K562 (cell line): ENCODE measurements around the gene SFPQ. TPM values are rescaled to one million over a fixed set of nuclear protein-coding genes. Genes with fewer than 3 reads are reported as not detected.

Source experiments
- ATAC-seq: fragments of 200-7000 bp; cut with Tn5 transposase; 3 replicates; pipeline ENCODE4 v1.9.1; 2020; ENCODE audit warnings: moderate library complexity
- BruUV-seq: library from RNA; stranded (reverse); fragments of 400-500 nt; replicated peaks from 2 replicates; lab custom pipeline; 2021; lab: Mats Ljungman, UMichigan
- CTCF ChIA-PET: fragments of 300-600 bp; formaldehyde crosslinking; extraction: SDS; loops from one replicate; lab custom pipeline; 2021; ENCODE audit warnings: low intra/inter-chr PET ratio; lab: Yijun Ruan, JAX
- POLR2A ChIA-PET: fragments of 300-600, 350-650 bp; sonication (Branson Sonifier 250); formaldehyde crosslinking; extraction: SDS; loops from one replicate; lab custom pipeline; 2021; ENCODE audit warnings: antibody characterized with exemption, inconsistent platforms; lab: Yijun Ruan, JAX
- DNase-seq, 4 experiments: peaks; one replicate each; pipeline versions ENCODE4 v3.0.0 to v3.0.0-alpha.2; 2011 to 2018; ENCODE audit warnings: low spot score in 3 of 4, mixed read lengths in 3 of 4; ENCODE audit errors: extremely low read depth in 1 of 4
- FAIRE-seq: peaks from 2 replicates; lab custom pipeline; 2011; peaks lifted over from hg19 to GRCh38; lab: Jason Lieb, UNC
- H2AFZ ChIP-seq: 2 replicates; pipeline ENCODE4 v1.6.0; 2011; ENCODE audit warnings: low read depth, low read length, control low read depth, inconsistent platforms
- H3K27ac ChIP-seq: fragments of 200-600 bp; 3 replicates; pipeline ENCODE4 v1.8.0; 2011; ENCODE audit warnings: low read depth, mild to moderate bottlenecking, control low read depth, inconsistent platforms, low read length, moderate library complexity, mixed read lengths; ENCODE audit errors: extremely low read depth
- H3K27me3 ChIP-seq, 2 experiments: fragments of 300-600 bp in 1 of 2; 2 replicates in 1 of 2; 3 replicates in 1 of 2; pipeline versions ENCODE4 v1.6.0 to v1.8.0; 2011; ENCODE audit warnings: inconsistent platforms in 2 of 2, low read length in 2 of 2, mild to moderate bottlenecking in 1 of 2, mixed read lengths in 1 of 2, moderate library complexity in 1 of 2; ENCODE audit not compliant: control insufficient read depth in 2 of 2, insufficient read depth in 2 of 2
- H3K36me3 ChIP-seq: fragments of 300-600 bp; 3 replicates; pipeline ENCODE4 v1.8.0; 2011; ENCODE audit warnings: mild to moderate bottlenecking, low read length, inconsistent platforms; ENCODE audit not compliant: control insufficient read depth, insufficient read depth
- H3K4me1 ChIP-seq, 2 experiments: fragments of 200-600 bp in 1 of 2; replicated peaks in 1 of 2; 2 replicates in 1 of 2; 3 replicates in 1 of 2; pipeline versions ENCODE4 v1.5.1 to v1.8.0; 2011; ENCODE audit warnings: inconsistent platforms in 2 of 2, low read length in 2 of 2, mild to moderate bottlenecking in 1 of 2, mixed read lengths in 1 of 2, moderate library complexity in 1 of 2; ENCODE audit not compliant: control insufficient read depth in 2 of 2, insufficient read depth in 2 of 2
- H3K4me2 ChIP-seq: 2 replicates; pipeline ENCODE4 v1.6.1; 2011; ENCODE audit warnings: low read length, control low read depth, inconsistent platforms, mixed read lengths; ENCODE audit not compliant: insufficient read depth
- H3K4me3 ChIP-seq: fragments of 200-600 bp; sonication (generic), shearing (Covaris generic); 2 replicates; pipeline ENCODE4 v1.5.1; 2016; ENCODE audit warnings: control low read depth, inconsistent platforms
- H3K79me2 ChIP-seq: fragments of 200-600 bp; 3 replicates; pipeline ENCODE4 v1.8.0; 2011; ENCODE audit warnings: low read length, inconsistent platforms; ENCODE audit not compliant: control insufficient read depth, insufficient read depth
- H3K9ac ChIP-seq, 2 experiments: 2 replicates each; pipeline versions ENCODE4 v1.6.0 to v1.6.1; 2011; ENCODE audit warnings: low read depth in 2 of 2, low read length in 2 of 2, control low read depth in 1 of 2, inconsistent platforms in 1 of 2, mild to moderate bottlenecking in 1 of 2, mixed read lengths in 1 of 2; ENCODE audit not compliant: insufficient read depth in 1 of 2
- H3K9me1 ChIP-seq: one replicate; pipeline ENCODE4 v1.6.0; 2011; ENCODE audit warnings: inconsistent platforms, mild to moderate bottlenecking, low read length, moderate library complexity; ENCODE audit not compliant: control insufficient read depth, insufficient read depth
- H3K9me3 ChIP-seq: replicated peaks from 2 replicates; pipeline ENCODE4 v1.5.1; 2011; ENCODE audit warnings: low read depth, low read length, inconsistent platforms; ENCODE audit not compliant: control insufficient read depth, insufficient read depth
- H4K20me1 ChIP-seq: replicated peaks from 2 replicates; pipeline ENCODE4 v1.6.1; 2011; ENCODE audit warnings: low read length, inconsistent platforms, mixed read lengths; ENCODE audit not compliant: control insufficient read depth, insufficient read depth
- GATAD2B ChIP-seq: fragments of 450-650 bp; IDR thresholded peaks from 2 replicates; pipeline ENCODE4 v1.6.1; 2017; ENCODE audit warnings: mild to moderate bottlenecking, borderline replicate concordance
- HMG20B ChIP-seq: fragments of 250-450 bp; sonication (Bioruptor Pico); IDR thresholded peaks from 2 replicates; pipeline ENCODE4 v1.5.0; 2021; ENCODE audit warnings: mild to moderate bottlenecking
- KDM1A ChIP-seq, 2 experiments: fragments of 450-650 bp; IDR thresholded peaks; 2 replicates each; pipeline ENCODE4 v1.6.1; 2016; ENCODE audit warnings: mild to moderate bottlenecking in 2 of 2
- KLF16 ChIP-seq: IDR thresholded peaks from 2 replicates; pipeline ENCODE4 v1.6.1; 2016; ENCODE audit warnings: antibody characterized with exemption
- PPARD ChIP-seq: fragments of 250-450 bp; sonication (Bioruptor Pico); IDR thresholded peaks from 2 replicates; pipeline ENCODE4 v1.8.0; 2022; ENCODE audit warnings: inconsistent platforms, mild to moderate bottlenecking, moderate library complexity
- WHSC1 ChIP-seq: IDR thresholded peaks from one replicate; pipeline ENCODE4 v1.6.1; 2012; ENCODE audit warnings: low read length, control low read depth, inconsistent platforms
- ZFX ChIP-seq: sonication (generic); formaldehyde crosslinking; IDR thresholded peaks from 2 replicates; pipeline ENCODE4 v1.8.0; 2022; ENCODE audit warnings: mild to moderate bottlenecking, missing genetic modification reagents, moderate library complexity
- WGBS: fragments of 100-300 bp; shearing (Covaris generic); methylation state at CpG from one replicate; pipeline ENCODE4 v1.1.6; 2016; ENCODE audit warnings: low coverage, mixed read lengths; ENCODE audit not compliant: insufficient coverage; ENCODE audit errors: missing lambda C conversion rate; 5-methylcytosine and 5-hydroxymethylcytosine counted together
- in situ Hi-C: fragments of 300-500 bp; cut with MboI; formaldehyde crosslinking; loops from 4 replicates; pipeline ENCODE4 v1.15.0; 2018; ENCODE audit warnings: inconsistent platforms, mixed read lengths
- intact Hi-C: fragments of 100-400 bp; cut with micrococcal nuclease; formaldehyde crosslinking; loops from 2 replicates; pipeline ENCODE4 v1.14.2; 2022
- polyA plus RNA-seq, 8 experiments: library from polyadenylated mRNA; depleted of rRNA in 4 of 8; stranded (reverse) in 5 of 8; unstranded in 3 of 8; fragments of >200 nt; fragmentation: Nextera tagmentation in 2 of 8; fragmentation: Illumina TruSeq in 1 of 8; extraction: Ambion mirVana in 2 of 8; extraction: Trizol in 1 of 8; gene quantifications; 2 replicates each; pipeline versions ENCODE4 v1.2.1 to v1.2.3, GENCODE V29; 2011 to 2014; ENCODE audit warnings: inconsistent platforms in 1 of 8, missing spikeins in 1 of 8
- total RNA-seq, 7 experiments: library from RNA; depleted of rRNA in 6 of 7; stranded (reverse); fragments of >200 nt in 6 of 7; fragmentation: Illumina TruSeq in 2 of 7; extraction: Trizol in 2 of 7; gene quantifications; 2 replicates each; pipeline versions ENCODE4 v1.2.1 to v1.2.3, GENCODE V29; 2011 to 2021; ENCODE audit warnings: low replicate concordance in 1 of 7
- TF ChIP-seq, protein P1 (sequence below): fragments of 450-650 bp; IDR thresholded peaks from 2 replicates; pipeline ENCODE4 v1.6.1; 2016; ENCODE audit warnings: low read depth
- TF ChIP-seq, protein P2 (sequence below): sonication (generic); formaldehyde crosslinking; IDR thresholded peaks from 2 replicates; pipeline ENCODE4 v1.8.0; 2022; ENCODE audit warnings: missing genetic modification reagents, mild to moderate bottlenecking, borderline replicate concordance

Gene SFPQ
- total and polyA plus RNA-seq, 9 of the 15 experiments (the other 6 are each of a cell fraction or from before 2014, with no cell fraction given), result 69.7 to 562 (median 399) TPM

DNA sequence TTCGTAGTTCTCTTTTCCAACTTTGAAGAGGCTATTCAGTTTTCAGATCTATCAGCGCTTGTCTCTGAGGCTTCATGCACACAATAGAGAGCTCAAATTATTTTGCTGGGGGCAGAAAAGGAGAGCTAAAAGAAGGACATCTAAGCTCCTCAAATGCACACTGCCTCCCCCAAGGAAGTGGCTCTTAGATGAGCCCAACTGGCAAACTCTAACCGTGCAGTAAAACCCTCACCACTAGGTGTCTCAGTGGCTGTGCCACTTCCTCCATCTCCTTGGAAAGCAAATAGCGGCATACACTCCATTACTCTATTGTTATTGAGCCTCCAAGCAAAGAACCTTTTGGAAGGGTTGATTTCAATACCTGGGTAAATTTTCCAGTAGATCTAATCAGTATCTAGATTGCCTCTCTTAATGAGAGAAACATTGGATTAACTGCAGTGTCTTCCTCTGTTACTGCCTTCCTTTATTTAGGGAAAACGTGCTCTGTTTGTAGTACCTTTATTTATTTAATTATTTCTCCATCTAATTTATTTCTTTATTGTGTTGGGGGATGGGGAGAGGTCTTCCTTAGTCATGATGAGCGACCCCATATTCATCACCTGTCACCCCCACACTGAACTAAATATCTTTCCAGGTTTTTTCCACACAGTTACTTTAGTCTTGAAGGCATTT lies 9.2 kb upstream of the SFPQ start:
- H3K4me2 ChIP-seq, result no peak overlapping the region
- peak overlapping the region; percentile 88 for H2AFZ ChIP-seq
- ATAC-seq (peak; percentile 99), DNase-seq (peak; percentile 61 to 89 (median 72)), FAIRE-seq (peak; percentile 84)
- CTCF ChIA-PET, result interaction anchor here (1.1 to 2.0 kb wide), 2 partner anchors 96 to 343 kb away, joined by 4 to 11 read pairs; no protein-coding TSS in a partner anchor
- no peak overlapping the region for H3K4me3 ChIP-seq
- no peaks in the 10 kb centered on the region for H3K9me1 ChIP-seq
- WGBS, result 29% methylated on average over 6 of the region's 6 CpGs
- no TSS peak for BruUV-seq
- no peaks in the 10 kb centered on the region for H3K36me3 ChIP-seq
- intact Hi-C loops, result loop anchor here (2.0 to 10.0 kb wide), 4 partner anchors 97 to 360 kb away; no protein-coding TSS in a partner anchor
- no peaks in the 10 kb centered on the region for H3K79me2 ChIP-seq
- no peak overlapping the region for H3K27ac ChIP-seq
- no peaks in the 10 kb centered on the region for H4K20me1 ChIP-seq
- no peaks in the 10 kb centered on the region for H3K27me3 ChIP-seq
- H3K9me3 ChIP-seq, result no peaks in the 10 kb centered on the region
- H3K4me1 ChIP-seq, result no peaks in the 10 kb centered on the region; a peak in 1 of 5 replicates
- in situ Hi-C loops, result loop anchor here (10.0 kb wide), 1 partner anchor 363 kb away; no protein-coding TSS in a partner anchor
- H3K9ac ChIP-seq, result no peak overlapping the region
- POLR2A ChIA-PET, result interaction anchor here (0.6 to 1.7 kb wide), 4 partner anchors 9 to 214 kb away, joined by 3 to 18 read pairs (median 4); partner anchors contain the start of gene SFPQ
- TF ChIP-seq, protein P1, sequence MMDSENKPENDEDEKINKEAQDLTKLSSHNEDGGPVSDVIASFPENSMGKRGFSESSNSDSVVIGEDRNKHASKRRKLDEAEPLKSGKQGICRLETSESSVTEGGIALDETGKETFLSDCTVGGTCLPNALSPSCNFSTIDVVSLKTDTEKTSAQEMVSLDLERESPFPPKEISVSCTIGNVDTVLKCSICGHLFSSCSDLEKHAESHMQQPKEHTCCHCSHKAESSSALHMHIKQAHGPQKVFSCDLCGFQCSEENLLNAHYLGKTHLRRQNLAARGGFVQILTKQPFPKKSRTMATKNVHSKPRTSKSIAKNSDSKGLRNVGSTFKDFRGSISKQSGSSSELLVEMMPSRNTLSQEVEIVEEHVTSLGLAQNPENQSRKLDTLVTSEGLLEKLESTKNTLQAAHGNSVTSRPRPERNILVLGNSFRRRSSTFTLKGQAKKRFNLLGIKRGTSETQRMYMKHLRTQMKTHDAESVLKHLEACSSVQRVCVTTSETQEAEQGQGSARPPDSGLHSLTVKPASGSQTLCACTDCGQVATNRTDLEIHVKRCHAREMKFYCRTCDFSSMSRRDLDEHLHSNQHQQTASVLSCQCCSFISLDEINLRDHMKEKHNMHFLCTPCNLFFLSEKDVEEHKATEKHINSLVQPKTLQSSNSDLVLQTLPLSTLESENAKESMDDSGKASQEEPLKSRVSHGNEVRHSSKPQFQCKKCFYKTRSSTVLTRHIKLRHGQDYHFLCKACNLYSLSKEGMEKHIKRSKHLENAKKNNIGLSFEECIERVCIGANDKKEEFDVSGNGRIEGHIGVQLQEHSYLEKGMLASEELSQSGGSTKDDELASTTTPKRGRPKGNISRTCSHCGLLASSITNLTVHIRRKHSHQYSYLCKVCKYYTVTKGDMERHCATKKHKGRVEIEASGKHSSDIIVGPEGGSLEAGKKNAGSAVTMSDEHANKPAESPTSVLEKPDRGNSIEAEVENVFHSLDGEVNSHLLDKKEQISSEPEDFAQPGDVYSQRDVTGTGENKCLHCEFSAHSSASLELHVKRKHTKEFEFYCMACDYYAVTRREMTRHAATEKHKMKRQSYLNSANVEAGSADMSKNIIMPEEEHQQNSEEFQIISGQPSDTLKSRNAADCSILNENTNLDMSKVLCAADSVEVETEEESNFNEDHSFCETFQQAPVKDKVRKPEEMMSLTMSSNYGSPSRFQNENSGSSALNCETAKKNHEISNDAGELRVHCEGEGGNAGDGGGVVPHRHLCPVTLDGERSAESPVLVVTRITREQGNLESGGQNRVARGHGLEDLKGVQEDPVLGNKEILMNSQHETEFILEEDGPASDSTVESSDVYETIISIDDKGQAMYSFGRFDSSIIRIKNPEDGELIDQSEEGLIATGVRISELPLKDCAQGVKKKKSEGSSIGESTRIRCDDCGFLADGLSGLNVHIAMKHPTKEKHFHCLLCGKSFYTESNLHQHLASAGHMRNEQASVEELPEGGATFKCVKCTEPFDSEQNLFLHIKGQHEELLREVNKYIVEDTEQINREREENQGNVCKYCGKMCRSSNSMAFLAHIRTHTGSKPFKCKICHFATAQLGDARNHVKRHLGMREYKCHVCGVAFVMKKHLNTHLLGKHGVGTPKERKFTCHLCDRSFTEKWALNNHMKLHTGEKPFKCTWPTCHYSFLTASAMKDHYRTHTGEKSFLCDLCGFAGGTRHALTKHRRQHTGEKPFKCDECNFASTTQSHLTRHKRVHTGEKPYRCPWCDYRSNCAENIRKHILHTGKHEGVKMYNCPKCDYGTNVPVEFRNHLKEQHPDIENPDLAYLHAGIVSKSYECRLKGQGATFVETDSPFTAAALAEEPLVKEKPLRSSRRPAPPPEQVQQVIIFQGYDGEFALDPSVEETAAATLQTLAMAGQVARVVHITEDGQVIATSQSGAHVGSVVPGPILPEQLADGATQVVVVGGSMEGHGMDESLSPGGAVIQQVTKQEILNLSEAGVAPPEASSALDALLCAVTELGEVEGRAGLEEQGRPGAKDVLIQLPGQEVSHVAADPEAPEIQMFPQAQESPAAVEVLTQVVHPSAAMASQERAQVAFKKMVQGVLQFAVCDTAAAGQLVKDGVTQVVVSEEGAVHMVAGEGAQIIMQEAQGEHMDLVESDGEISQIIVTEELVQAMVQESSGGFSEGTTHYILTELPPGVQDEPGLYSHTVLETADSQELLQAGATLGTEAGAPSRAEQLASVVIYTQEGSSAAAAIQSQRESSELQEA, result no peak
- TF ChIP-seq KLF16 (0 out of 2 replicates have a peak, but pooled peaks have one; percentile 33), PPARD (no peak), KDM1A (IDR thresholded peaks at IDR 0.05) (peak in 1 of 2 experiments; percentile 10; a peak in 1 of 4 replicates), ZFX (CRISPR knock-in tag) (no peak), WHSC1 (no peak), GATAD2B (peak; percentile 16; the same call in 1 of the 2 replicates), HMG20B (CRISPR knock-in tag) (no peak)
- TF ChIP-seq, protein P2, sequence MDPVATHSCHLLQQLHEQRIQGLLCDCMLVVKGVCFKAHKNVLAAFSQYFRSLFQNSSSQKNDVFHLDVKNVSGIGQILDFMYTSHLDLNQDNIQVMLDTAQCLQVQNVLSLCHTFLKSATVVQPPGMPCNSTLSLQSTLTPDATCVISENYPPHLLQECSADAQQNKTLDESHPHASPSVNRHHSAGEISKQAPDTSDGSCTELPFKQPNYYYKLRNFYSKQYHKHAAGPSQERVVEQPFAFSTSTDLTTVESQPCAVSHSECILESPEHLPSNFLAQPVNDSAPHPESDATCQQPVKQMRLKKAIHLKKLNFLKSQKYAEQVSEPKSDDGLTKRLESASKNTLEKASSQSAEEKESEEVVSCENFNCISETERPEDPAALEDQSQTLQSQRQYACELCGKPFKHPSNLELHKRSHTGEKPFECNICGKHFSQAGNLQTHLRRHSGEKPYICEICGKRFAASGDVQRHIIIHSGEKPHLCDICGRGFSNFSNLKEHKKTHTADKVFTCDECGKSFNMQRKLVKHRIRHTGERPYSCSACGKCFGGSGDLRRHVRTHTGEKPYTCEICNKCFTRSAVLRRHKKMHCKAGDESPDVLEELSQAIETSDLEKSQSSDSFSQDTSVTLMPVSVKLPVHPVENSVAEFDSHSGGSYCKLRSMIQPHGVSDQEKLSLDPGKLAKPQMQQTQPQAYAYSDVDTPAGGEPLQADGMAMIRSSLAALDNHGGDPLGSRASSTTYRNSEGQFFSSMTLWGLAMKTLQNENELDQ (CRISPR knock-in tag), result no peak
